Stimulated activated CD4-positive, alpha-beta T cell treated with anti-CD3 and anti-CD28 coated beads, Interleukin-1b, Interleukin-23, amount 100 ng/mL, for 24 hours (primary cell): ENCODE measurements around the gene BCL7A.

Source experiments
- DNase-seq, 4 experiments: peaks; one replicate each; pipeline ENCODE4 v3.0.0-alpha.2; 2020; ENCODE audit warnings: low read depth in 4 of 4, low spot score in 1 of 4

BCL7A gene

GRCh38 chr12:121996945-121997612, 24.6 kb upstream of the BCL7A start:
- no peak for DNase-seq

DNA sequence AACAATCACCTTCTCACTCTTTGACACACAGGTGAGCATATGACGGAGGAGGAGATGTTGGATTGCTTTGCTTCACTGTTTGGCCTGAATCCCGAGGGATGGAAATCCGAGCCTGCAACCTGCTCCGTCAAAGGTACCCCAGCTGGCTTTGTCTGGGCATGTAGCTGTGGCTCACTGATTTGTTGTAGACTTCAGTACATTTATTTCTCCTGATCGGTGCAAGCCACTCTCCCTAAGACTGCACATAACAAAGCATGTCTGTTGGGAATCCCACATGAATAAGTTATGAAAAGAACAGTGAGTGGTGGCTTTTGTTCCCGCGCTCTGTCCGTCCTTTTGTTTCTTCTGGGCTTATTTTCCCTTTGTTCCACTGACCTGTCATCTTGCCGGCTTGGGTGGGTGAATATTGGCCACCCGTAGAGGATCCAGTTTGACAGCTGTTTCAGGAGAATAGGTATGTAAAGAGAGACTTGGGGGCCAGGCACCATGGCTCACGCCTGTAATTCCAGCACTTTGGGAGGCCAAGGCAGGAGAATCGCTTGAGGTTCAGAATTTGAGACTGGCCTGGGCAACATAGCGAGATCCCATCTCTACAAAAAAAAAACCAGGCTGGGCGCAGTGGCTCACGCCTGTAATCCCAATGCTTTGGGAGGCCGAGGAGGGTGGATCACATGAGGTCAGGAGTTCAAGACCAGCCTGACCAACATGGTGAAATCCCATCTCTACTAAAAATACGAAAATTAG, 20.0 kb upstream of the BCL7A start:
- DNase-seq = no peak

GRCh38 chr12:122003651-122004611, 17.8 kb upstream of the BCL7A start:
- DNase-seq = no peak

DNA sequence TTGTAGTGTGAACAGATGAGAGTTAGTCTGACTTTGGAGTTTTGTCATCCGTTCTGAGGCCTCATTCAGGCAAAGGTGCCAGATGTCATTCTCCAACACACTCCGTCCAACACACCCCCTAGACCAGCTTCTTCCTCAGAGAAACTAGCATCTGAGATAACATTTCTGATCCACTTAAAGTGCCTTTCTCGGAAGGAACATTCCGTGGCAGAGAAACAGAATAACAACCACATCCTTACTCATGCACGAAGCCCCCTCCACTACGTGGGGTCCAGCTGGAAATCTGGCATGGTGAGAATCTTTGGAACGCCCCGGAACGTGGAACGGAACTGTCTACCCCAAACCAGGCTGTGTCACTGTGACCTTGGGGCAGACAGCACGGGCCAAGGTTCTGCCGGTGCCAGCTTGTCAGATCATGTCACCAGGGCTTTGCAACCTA, 17.0 kb upstream of the BCL7A start:
- no peak for DNase-seq

DNA sequence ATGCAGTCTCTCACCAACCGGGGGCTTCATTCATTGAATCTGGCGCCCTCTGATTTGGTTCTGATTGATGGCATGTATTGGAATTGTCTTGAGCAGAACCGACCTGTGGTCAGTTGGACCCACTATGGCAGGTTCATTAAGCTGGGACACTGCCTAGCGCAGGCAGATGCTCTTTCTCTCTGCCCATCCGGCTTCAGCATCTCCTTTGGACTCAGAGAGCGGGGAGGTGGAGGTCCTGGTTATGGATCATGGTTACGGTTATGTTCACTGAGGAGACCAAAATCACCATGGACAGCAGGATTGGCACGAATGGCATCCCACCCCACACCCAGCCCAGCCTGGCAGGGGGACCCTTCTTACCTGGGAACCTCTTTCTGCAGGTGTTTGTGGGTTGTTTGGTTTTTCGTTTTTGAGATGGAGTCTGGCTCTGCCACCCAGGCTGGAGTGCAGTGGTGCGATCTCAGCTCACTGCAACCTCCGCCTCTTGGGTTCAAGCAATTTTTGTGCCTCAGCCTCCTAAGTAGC, 16.4 kb upstream of the BCL7A start:
- DNase-seq = no peak

GRCh38 chr12:122006186-122006926, 15.3 kb upstream of the BCL7A start:
- DNase-seq = no peak

DNA sequence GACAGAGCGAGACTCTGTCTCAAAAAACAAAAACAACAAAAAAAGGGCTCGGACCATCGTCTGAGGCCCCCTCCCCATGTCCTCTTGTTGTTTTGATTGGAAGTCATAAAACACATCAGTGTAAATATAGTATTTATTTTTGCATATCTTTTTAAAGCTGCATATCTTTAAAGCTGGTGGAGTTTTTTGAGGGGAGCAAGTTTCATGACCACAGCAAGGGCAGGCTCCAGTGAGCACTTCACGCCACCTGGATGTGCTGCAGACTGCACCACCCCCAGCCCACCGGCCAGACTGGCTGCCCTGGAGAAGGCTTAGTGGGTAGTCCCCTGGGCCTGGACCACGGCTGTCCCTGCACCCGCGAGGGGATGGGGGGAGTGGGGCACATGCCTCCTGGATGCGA, 11.9 kb upstream of the BCL7A start:
- DNase-seq = no peak

DNA sequence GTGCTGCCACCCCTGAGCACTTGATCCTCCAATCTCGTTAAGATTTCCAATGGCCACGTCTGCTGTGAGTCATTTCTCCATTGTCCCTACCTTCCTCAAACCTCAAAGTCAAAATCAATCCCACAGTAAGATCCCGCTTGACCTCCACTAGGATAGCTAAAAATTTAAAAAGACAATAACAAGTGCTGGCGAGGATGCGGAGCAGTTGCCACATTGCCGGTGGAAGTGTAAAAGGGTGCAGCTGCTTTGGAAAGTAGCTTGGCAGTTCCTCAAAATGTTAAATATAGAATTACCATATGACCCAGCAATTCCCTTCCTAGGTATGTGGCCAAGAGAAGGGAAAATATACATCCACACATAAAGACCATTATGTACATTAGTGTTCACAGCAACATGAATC, 9.5 kb upstream of the BCL7A start:
- no peak for DNase-seq

- DNase-seq = no peak
These were observed 8.5 kb upstream of the BCL7A start for GRCh38 chr12:122013136-122013535.

- no peak for DNase-seq
These were observed 7.7 kb upstream of the BCL7A start for GRCh38 chr12:122013791-122014590.

- no peak for DNase-seq
These were observed 6.9 kb upstream of the BCL7A start for GRCh38 chr12:122014781-122015180.

DNA sequence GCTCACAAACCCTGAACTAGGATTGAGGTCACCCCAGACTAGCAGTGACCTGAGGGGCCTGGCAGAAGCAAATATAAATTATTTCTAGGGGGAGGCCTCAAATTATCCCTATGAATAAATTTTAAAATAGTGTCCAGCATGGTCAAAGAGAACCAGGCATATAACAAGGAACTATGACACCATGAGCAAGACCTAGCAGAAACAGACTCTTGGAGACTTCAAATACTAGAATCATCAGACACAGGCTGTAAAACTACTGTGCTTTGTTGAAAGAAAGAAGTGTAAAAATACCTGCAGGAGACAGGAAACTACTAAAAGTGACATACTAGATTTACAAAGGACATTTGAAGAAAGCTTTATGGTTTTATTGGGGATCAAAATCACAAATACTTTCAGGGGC, 3.2 kb upstream of the BCL7A start:
- DNase-seq = no peak

DNA sequence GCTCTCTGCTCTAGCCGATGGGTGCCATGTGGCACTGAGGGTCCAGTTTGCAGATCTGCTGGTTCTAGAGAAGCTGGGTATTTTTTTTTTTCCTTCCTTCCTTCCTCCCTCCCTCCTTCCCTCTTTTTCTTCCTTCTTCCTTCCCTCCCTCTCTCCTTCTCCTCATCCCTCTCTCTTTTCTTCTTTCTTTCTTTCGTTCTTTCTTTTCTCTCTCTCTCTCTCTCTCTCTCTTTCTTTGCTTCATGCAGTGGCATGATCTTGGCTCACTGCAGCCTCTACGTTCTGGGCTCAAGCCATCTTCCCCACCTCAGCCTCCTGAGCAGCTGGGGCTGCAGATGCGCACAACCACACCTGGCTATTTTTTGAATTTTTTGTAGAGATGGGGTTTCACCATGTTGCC, 2.7 kb upstream of the BCL7A start:
- no peak for DNase-seq

DNA sequence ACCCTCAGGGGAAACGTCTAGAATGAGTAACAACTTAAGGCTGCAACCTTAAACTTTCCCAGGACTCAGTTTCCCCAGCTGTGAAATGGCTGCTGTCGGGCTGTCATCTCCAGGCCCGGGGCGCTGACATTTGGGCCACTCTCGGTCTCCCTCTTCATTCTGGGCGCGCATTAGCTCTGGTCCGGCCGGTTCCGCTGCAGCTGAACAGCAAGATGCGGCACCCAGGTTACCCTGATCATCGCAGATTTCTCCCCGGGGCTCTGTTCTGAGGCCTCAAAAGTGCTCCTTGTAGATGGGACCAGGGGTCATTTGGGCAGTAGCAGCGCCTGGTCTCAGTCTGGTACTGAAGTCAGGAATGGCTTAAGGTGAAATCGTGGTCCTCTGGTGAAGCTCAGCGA, 890 bp upstream of the BCL7A start:
- no peak for DNase-seq

- no peak for DNase-seq
These were observed 377 bp upstream of the BCL7A start for GRCh38 chr12:122021193-122021821.

- DNase-seq = no peak
These were observed 982 bp downstream of the BCL7A start for GRCh38 chr12:122022393-122023338.

GRCh38 chr12:122023339-122024131, 1.9 kb downstream of the BCL7A start:
- no peak for DNase-seq
